Ovary (tissue), 3 donors: ENCODE results near the gene ZNF600.
"Not testable (repeated sequence)": the region's sequence is repeated elsewhere in the genome, so short reads cannot be mapped to it uniquely, and the experiment has no call there.

Experiments
- CTCF ChIP-seq, 3 donors: fragments of 450-650 bp in 2 of 3; fragments of 200-600 bp in 1 of 3; IDR thresholded peaks; one replicate each; pipeline versions ENCODE4 v1.5.1 to v1.8.0; 2016 to 2022; ENCODE audit warnings: antibody characterized with exemption in 3 of 3, mild to moderate bottlenecking in 1 of 3
- EP300 ChIP-seq: sonication (generic); formaldehyde crosslinking; IDR thresholded peaks from one replicate; pipeline ENCODE4 v1.6.1; 2017; ENCODE audit warnings: antibody characterized with exemption
- POLR2A ChIP-seq: fragments of 450-650 bp; IDR thresholded peaks from one replicate; pipeline ENCODE4 v1.6.1; 2017; ENCODE audit warnings: antibody characterized with exemption, mild to moderate bottlenecking, moderate library complexity
- donor health status: DM: no; HTN: no; CAD: no.

GRCh38 chr19:52833541-52833940 is 47.0 kb upstream of the ZNF600 start:
- TF ChIP-seq CTCF (IDR thresholded peaks at IDR 0.05); POLR2A; EP300: not testable (repeated sequence)
